Epithelial cell of esophagus (primary cell): ENCODE results near the gene ZNF679.
"Not testable (repeated sequence)": the region's sequence is repeated elsewhere in the genome, so short reads cannot be mapped to it uniquely, and the experiment has no call there.

ENCODE experiments used
- DNase-seq: peaks from one replicate; pipeline ENCODE4 v3.0.0; 2010; ENCODE audit warnings: low read depth
- H3K4me3 ChIP-seq: 2 replicates; pipeline ENCODE4 v1.5.1; 2011; ENCODE audit warnings: mild to moderate bottlenecking, low read length, control low read depth
- TF ChIP-seq, protein P1 (sequence below): IDR thresholded peaks from 2 replicates; pipeline ENCODE4 v1.5.1; 2011; ENCODE audit warnings: low read depth, mild to moderate bottlenecking, low read length, control low read depth, inconsistent platforms; ENCODE audit not compliant: insufficient read depth; ENCODE audit errors: missing control alignments

ZNF679 gene

DNA sequence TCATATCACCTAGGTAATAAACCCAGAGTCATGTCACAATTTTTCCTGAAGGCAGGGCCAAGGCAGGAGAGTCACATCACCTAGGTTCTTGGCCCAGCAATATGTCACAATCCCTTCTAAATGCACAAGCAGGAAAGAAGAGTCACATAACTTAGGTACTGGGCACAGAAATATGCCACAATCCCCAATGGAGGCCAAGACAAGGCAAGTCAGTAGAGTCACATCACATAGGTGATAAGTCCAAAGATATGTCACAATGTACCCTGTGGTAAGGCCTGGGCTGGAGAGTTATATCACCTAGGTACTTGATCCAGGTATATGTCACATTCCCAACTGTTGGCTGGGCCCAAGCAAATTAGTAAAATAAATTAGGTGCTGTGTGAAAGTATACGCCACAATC is at the start of gene ZNF679:
Gene ZNF679 (plus strand): TSS at position 301 of the 400 bp plus-strand sequence. CDS start 20,644 bp downstream, outside the sequence.
- not testable (repeated sequence) for H3K4me3 ChIP-seq

DNA sequence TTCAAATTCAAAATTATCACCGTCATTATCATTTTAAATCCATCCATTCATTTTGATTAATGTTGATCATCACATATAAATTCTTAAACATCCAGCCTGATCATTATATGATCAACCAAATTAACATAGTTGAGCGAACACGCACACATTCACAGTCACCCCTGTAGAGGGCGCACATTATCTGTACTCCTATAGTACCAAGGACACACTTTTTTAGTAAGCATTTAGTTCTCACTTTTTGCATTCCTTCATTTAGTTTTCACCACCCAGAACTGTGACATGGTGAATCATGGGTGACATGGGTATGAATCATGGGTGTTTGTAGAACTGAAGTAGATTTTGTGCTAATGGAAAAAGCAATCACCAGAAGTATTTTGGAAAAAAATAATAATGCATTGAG is 47.3 kb upstream of the ZNF679 start:
- H3K4me3 ChIP-seq = no peak overlapping the region
- TF ChIP-seq, protein P1, sequence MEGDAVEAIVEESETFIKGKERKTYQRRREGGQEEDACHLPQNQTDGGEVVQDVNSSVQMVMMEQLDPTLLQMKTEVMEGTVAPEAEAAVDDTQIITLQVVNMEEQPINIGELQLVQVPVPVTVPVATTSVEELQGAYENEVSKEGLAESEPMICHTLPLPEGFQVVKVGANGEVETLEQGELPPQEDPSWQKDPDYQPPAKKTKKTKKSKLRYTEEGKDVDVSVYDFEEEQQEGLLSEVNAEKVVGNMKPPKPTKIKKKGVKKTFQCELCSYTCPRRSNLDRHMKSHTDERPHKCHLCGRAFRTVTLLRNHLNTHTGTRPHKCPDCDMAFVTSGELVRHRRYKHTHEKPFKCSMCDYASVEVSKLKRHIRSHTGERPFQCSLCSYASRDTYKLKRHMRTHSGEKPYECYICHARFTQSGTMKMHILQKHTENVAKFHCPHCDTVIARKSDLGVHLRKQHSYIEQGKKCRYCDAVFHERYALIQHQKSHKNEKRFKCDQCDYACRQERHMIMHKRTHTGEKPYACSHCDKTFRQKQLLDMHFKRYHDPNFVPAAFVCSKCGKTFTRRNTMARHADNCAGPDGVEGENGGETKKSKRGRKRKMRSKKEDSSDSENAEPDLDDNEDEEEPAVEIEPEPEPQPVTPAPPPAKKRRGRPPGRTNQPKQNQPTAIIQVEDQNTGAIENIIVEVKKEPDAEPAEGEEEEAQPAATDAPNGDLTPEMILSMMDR = no peak
- DNase-seq = peak; percentile 1

More for the DNA sequence above, at the start of gene ZNF679:
- DNase-seq = not testable (repeated sequence)

DNA sequence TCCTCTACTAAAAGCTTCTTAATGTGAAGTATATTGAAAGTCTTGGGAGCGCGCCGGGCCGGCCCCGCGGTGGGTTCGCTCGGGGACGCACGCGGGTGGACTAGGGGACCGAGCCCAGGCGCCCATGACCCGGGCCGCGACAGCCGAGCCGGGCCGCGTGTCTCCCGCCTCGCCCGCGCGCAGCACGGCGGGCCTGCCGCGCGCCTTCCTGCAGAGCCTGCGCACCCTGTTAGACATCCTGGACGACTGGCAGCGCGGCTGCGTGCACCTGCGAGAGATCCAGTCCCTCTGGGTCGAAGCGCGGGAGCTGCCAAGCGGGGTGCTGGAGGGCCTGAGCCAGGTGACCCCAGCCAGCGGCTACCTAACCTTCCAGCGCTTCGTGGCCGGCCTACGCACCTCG is 46.7 kb upstream of the ZNF679 start:
- TF ChIP-seq, protein P1 = no peak
- DNase-seq = no peak
- no peak overlapping the region for H3K4me3 ChIP-seq

DNA sequence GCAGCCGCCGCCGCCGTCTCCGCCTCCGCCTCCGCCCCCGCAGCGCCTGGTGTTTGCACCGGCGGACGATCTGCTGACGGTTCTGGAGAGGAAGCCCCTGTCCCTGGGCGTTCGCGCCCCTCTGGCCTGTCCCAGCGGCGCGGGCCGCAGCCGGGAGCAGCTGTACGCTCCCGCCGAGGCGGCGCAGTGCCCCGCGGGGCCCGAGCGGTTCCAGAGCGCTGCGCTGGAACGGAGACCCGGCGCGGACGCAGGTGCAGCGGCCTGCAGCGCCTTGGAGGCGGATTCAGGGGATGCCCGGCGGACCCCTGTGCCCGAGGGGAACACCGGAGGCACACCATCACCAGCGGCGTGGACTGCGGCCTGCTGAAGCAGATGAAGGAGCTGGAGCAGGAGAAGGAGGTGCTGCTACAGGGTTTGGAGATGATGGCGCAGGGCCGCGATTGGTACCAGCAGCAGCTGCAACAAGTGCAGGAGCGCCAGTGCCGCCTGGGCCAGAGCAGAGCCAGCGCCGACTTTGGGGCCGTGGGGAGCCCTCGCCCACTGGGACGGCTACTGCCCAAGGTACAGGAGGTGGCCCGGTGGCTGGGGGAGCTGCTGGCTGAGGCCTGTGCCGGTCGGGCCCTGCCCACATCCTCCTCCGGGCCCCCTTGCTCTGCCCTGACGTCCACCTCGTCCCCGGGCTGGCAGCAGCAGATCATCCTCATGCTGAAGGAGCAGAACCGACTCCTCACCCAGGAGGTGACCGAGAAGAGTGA is 46.1 kb upstream of the ZNF679 start:
- no peak overlapping the region for H3K4me3 ChIP-seq
- no peak for DNase-seq
- TF ChIP-seq, protein P1 = no peak

DNA sequence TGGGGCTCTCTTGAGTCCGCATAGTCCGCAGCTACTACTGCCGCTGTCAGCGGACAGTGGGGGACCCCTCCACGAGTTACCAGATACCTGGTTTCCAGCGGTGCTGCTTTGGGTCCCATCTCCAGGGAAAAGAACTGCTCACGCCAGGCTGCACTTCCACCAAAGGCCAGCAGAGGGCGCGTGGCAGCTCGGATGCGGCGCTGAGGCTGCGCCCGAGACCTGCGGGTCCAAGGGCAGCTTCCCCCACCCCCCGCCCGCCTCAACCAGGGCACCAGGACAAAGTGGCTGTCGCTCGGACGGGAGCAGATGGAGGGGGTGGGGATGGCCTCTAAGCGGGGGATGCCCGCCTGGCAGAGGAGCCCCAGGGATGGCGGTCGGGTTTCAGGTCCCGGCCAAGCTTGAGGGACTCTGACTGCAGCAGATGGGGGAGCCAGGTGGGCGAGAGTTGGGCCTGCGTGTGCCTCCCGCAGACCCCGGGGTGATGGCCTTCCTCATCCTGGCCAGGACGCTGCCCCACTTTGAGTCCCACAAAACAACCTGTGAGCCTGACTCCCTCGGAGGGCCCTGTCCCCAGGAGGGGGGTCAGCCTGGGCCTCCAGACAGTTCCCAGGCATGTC is 45.0 kb upstream of the ZNF679 start:
- TF ChIP-seq, protein P1 = peak; percentile 29
- DNase-seq = no peak

DNA sequence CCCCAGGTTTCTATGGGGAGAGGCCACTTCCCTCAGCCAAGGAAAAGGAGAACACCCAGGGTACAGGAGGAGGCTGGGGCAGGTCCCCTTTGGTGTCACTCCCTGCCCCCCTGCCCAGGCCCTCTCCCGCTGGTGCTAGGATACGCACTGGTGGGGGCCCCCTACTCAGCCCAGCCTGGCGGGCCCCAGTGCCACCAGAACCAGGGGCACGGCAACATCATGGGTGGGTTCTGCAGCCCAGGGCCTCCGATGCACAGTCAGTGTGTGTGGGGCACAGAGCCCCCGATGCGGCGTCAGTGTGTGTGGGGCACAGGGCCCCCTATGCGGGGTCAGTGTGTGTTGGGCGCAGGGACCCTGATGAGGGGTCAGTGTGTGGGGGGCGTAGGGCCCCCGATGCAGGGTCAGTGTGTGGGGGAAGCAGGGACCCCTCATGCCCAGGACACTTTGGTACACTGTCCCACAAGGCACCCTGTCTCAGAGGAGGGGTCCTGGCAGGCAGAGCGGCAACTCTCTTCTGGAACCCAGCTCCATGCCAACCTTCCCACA is 44.4 kb upstream of the ZNF679 start:
- no peak for DNase-seq
- H3K4me3 ChIP-seq = no peak overlapping the region
- TF ChIP-seq, protein P1 = no peak

More for the DNA sequence above, 45.0 kb upstream of the ZNF679 start:
- no peak overlapping the region for H3K4me3 ChIP-seq

DNA sequence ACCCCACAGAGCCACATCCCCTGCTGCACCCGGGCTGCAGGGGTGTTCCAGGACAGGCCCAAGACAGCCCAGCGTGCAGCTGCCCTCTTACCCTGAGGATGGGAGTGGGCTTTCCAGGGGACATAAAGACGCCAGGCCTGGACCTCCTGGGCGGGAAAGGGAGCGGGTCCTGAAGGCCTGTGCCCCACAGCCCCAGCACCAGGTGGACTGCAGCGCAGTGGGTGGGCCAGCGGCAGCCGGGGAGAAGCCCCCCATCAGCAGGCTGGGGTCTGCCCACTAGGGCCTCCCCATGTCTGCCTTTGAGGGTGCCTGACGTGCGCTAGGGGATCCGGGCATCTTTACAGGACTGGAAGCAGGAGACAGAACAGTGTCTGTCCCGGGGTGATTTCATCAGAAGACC is 43.9 kb upstream of the ZNF679 start:
- H3K4me3 ChIP-seq = no peak overlapping the region
- TF ChIP-seq, protein P1 = no peak
- DNase-seq = no peak
